Fibroblast of skin of abdomen (primary cell): ENCODE data around the gene CCDC13. TPM values are rescaled to one million over a fixed set of nuclear protein-coding genes. Genes with fewer than 3 reads are reported as not detected.
"Not testable (repeated sequence)": the region's sequence is repeated elsewhere in the genome, so short reads cannot be mapped to it uniquely, and the experiment has no call there.

Source experiments
- DNase-seq: peaks from one replicate; pipeline ENCODE4 v3.0.0-alpha.2; 2013
- polyA plus RNA-seq, 2 experiments: library from polyadenylated mRNA; unstranded; fragments of 120-200 nt; gene quantifications; one replicate each; pipeline ENCODE4 v1.2.1, GENCODE V29; 2013; ENCODE audit not compliant: insufficient read length in 2 of 2

CCDC13 gene, protein sequence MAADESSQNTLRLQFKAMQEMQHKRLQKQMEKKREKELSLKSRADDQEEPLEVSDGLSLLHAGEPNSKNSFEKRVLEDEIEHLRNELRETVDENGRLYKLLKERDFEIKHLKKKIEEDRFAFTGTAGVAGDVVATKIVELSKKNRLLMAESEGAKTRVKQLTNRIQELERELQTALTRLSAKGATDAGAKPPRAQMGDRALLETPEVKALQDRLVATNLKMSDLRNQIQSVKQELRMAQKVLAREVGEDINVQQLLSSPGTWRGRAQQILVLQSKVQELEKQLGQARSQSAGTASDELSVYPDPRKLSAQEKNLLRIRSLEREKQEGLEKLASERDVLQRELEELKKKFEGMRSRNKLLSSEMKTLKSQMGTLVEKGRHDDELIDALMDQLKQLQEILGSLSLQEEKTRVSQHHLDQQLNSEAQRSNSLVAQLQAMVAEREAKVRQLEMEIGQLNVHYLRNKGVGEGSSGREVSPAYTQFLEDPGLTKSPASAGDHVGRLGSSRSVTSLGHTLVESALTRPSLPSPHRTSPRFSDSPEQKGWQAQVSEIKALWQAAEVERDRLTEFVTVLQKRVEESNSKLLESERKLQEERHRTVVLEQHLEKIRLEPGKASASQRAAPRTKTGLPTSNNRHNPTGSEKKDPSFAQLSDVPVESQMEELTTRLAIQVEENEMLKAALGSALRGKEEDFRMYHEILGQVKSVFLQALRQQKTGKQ
- polyA plus RNA-seq (2013, experiment 1 of 2; ENCODE audit: insufficient read length): 0.37 TPM
- polyA plus RNA-seq (2013, experiment 2 of 2; ENCODE audit: insufficient read length): 0.32 TPM

GRCh38 chr3:42772670-42773408, at the start of gene CCDC13:
TSS of gene CCDC13 (minus strand) at chr3:42773253. CDS start at chr3:42758345, 14,908 bp downstream.
- peak; percentile 87 for DNase-seq

DNA sequence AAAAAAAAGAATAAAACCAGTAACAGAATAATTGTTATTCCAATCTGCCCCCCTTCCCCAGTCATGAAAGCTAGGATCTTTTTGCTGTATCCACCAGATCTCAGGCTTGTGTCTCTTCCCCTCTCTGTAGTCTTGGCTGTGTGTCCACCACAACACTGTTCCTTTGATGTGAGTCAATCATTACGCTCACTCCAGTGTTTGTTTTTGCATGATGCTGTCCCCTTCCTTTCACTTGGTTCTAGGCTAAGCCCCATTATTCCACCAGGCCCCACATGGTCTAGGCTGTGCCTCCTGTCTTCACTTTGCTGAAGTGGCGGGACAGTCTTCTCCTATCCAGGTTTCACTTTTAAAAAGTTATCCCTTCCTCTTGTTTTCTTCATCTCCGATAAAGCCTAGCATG, 49.8 kb upstream of the CCDC13 start:
- no peak for DNase-seq

- no peak for DNase-seq
These were observed 47.6 kb upstream of the CCDC13 start for GRCh38 chr3:42820746-42821051.

DNA sequence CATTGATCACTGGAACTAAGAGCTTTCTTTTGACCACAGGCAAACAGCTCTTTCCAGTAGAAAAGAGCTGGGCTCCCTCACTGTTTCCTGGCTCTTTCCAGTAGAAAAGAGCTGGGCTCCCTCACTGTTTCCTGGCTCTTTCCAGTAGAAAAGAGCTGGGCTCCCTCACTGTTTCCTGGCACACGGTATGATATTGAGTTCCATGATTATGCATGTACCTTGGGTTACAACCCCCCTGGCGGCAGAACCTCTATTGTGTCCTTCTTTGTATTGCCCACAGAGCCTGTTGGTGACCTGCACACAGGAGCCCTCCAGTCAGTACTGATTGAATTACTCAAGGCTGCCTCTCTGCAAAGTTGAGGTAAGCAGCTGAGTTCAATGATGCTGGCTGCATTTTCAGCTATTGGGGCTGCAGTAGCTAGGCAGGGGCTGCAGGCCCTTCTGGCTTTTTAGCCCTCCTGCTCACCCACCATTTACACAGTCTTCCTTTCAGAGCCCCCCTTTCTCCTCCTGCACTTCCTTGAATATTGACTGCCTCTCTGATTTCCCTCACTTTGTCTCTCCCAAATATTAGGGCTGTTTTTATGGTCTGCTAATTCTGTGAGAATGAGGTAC, 46.4 kb upstream of the CCDC13 start:
- DNase-seq: no peak

DNA sequence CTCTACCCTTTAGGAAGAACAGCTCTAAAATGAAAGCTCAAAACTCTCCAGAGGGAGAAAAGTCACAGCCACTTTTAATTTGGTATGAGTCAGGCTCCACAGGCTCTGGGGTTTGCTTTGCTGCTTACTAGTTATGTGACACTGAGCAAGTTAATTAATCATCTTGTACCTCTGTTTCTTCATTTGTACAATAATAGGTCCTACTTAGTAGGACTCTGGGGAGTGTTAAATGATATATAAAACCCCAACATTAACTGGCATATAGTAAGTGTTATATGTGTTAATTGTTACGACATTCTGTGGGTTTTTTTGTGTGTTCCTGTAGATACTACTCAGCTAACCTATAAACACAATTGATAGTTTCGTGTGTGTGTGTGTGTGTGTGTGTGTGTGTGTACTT, 42.8 kb upstream of the CCDC13 start:
- no peak for DNase-seq

DNA sequence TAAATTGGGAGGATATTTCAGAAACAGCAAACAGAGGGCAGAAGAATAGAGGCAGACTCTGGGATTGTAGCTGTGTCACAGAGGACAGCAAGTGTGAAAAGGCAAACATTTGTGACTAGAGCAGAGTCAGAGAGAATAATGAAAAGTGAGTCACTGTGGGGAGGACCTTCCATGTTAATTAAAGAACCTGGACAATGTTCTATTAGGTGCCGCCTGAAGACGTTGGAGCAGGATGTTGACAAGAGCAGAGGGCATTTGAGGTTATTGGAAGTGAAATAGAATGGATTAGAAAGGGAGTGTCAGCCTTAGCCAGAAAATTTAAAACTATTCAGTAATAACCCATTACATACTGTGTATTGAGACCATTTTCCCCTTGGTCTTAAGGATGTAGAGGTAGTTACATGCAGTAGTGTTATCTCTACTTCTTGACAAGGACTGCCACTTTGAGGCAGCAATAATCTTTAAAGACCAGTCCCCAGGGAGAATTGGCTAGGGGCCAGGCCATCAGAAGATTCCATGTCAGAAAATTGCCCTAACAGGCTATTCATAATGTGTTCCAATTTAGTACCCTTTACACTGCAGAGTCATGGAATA, 42.0 kb upstream of the CCDC13 start:
- no peak for DNase-seq

DNA sequence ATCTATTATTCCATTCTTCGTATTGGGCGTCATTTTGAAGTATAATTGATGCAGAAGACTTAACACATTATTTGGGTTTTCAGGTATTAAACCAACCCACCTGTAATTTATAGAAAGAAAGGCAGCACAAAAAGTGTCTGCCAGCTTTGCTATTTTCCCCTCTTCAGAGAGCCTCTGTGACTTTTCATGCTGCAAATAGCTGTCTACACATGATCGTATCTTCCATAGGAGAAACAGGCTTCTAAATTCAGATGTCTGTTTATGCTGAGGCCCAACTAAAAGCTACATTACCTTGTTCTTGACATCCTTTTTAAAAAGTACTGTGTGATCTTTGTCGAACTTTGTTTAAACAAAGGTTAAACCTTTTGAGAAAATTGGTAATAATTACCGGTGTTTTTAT, 41.2 kb upstream of the CCDC13 start:
- no peak for DNase-seq

DNA sequence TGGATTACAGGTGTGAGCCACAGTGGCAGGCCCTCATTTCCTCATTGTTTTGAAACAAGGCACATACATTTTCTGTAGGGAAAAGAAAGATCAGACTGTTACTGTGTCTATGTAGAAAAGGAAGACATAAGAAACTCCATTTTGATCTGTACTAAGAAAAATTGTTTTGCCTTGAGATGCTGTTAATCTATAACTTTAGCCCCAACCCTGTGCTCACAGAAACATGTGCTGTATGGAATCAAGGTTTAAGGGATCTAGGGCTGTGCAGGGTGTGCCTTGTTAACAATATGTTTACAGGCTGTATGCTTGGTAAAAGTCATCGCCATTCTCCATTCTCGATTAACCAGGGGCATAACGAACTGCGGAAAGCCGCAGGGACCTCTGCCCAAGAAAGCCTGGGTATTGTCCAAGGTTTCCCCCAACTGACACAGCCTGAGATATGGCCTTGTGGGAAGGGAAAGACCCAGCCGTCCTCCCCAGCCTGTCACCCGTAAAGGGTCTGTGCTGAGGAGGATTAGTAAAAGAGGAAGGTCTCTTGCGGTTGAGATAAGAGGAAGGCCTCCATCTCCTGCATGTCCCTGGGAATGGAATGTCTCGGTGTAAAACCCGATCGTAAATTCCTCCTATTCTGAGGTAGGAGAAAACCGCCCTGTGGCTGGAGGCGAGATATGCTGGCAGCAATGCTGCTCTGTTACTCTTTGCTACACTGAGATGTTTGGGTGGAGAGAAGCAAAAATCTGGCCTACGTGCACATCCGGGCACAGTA, 38.2 kb upstream of the CCDC13 start:
- DNase-seq: not testable (repeated sequence)

DNA sequence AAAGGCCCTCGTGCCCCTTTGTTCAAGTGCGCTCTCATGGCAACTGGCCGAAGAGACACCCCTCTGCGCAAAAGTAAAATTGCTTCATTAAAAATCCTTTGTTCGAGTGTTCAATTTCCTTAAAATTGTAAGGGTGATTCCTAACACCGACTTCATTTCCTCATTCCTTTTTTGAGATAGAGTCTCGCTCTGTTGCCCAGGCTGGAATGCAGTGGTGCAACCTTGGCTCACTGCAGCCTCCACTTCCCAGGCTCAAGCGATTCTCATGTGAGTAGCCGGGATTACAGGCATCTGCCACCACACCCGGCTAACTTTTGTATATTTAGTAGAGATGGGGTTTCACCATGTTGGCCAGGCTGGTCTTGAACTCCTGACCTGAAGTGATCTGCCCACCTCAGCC, 37.7 kb upstream of the CCDC13 start:
- not testable (repeated sequence) for DNase-seq

DNA sequence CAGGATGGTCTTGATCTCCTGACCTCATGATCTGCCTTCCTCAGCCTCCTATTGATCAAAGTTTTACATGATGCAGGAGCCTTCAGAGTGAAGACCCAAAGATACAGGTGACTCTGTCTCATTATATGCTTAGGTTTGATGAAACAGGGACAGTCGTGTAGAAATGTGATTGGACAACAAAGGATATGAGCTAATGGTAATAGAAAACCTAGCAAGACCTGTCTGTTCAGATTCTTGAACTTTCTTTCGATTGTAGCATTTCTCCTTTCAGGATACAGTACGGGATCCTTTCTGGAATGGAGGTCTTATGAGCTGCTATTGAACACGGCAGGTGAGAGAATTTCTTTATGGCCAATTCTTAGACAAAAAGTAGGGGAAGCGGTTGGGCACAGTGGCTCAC, 36.1 kb upstream of the CCDC13 start, which contains the start of gene ACKR2:
ACKR2 (plus strand) TSS at position 244 of the 400 bp plus-strand sequence. CDS start 55,058 bp downstream, outside the sequence.
- no peak for DNase-seq

DNA sequence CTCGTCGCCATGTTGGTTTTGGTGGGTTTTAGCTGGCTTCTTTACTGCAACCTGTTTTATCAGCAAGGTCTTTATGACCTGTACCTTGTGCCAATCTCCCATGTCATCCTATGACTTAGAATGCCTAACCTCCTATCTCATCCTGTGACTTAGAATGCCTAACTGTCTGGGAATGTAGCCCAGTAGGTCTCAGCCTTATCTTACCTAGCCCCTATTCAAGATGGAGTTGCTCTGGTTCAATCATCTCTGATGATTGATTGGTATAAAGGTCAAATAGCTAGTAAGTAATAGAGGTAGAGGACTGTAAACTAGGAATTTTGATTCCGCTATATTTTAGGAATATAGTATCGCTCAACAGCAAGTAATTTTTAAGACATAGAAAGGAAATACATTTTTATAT, 34.9 kb upstream of the CCDC13 start:
- DNase-seq: no peak

DNA sequence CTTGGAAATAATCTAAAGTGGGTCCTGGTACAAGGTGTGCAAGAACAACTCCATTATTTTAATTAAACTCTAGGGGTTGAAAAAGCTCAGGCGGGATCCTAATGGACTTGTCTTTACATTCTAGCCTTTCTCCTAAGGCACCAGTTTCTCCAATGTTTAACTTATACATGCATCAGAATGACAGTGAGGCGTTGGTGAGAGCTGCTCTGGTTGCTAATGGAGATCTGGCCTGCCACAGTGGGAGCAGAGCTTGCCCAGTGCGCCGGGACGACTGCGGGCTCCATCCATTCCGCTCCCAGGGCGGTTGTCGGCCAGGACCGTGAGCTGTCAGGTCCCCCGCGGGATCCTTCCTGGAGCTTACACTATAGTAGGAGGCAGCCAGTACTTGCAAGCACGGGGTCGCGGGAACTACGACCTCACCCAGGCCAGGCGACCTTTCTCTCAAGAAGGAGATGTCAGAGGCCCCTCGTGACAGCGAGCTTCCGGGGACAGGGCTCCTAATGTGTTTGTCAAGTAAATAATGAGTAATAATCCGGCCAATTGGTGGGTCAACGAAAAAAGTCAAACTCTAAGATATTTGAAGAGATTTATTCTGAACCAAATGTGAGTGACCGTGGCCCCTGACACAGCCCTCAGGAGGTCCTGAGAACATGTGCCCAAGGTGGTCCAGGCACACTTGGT, 32.2 kb upstream of the CCDC13 start:
- DNase-seq: no peak

- DNase-seq: no peak
These were observed 31.7 kb upstream of the CCDC13 start for GRCh38 chr3:42804831-42805132.

DNA sequence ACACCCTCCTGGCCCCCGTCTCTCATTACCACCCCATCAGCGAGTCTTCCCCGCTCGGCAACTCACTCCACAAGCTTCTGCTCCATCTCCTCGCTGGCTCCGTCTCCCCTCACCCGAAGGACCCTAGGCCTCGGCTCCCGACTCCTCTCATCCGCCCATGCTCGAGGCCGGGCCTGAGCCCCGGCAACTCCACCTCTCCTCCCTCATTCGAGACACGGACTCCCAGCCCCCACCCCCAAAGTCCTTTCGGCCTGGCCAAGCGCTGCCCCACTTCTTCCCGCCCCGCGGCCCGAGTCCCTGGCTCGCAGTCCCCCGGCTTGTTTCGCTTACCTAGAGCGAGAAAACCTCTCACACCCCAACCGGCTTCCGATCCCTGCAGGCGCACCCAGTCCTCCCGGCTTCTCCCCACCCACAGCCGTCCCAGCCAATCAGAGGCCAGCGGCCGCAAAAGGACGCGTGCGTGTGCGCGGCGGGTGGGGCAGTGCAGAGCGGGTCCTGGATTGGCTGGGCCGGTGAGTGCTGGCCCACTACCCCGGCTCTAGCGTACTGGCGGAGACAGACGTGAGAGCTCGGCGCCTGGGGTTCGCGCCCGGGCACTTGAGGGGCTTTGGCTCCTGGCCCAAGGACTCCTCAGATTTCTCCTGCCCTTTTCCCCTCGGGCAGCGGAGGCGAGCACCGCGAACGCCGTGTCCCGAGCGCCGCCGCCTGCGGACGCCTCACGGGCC, 31.2 kb upstream of the CCDC13 start, which contains the start of gene HIGD1A:
HIGD1A (minus strand) TSS at position 385 of the 725 bp plus-strand sequence. CDS start 10,237 bp downstream, outside the sequence.
- peak; percentile 94 for DNase-seq

DNA sequence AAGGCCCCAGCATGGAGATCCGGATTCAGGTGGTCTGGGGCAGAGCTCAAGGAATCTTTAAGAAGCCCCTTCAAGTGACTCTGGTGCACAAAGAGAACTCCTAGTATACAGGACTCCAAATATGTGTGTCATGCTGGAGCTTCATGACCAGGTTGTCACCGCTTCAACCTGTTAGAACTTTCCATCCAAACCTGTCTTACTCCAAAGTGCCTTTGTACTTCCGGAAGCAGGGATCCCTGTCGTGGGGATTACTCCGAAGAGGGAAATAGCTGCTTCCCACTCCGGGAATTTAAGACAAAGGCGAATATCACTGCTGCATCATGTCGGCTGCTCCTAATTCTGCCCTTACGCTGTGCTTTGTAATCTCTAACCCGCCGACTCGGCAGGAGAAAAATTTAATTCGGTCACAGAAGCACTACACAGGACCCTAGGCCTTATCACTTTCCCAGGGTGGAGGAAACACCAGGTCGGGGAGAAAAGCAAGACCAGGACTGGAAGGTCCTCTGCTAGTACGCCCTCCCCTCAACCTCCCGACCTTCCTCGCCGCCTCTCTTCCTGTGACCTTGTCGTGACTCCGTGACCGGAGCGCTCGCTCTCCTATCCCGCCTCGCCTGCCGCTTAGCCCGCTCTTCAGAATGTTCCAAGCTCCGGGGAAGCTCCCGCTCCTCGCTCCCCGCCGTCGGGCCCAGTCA, 30.5 kb upstream of the CCDC13 start:
- no peak for DNase-seq

GRCh38 chr3:42802876-42803413, 29.9 kb upstream of the CCDC13 start:
- DNase-seq: no peak

DNA sequence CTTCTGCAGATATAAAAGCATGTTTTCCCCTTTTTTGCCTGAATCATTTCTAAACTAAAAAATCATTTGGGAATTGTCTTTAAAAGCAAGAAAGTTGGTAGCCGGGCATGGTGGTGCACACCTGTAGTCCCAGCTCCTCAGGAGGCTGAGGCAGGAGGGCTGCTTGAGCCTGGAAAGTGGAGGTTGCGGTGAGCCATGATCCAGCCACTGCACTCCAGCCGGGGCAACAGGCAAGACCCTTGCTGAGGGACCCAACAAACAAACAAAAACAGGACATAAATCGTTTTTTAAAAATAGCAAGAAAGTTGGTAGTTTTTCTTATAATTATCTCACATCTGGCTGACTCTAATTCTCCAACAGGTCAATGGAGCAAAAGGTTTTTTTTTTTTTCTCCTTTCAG, 28.7 kb upstream of the CCDC13 start:
- DNase-seq: no peak

DNA sequence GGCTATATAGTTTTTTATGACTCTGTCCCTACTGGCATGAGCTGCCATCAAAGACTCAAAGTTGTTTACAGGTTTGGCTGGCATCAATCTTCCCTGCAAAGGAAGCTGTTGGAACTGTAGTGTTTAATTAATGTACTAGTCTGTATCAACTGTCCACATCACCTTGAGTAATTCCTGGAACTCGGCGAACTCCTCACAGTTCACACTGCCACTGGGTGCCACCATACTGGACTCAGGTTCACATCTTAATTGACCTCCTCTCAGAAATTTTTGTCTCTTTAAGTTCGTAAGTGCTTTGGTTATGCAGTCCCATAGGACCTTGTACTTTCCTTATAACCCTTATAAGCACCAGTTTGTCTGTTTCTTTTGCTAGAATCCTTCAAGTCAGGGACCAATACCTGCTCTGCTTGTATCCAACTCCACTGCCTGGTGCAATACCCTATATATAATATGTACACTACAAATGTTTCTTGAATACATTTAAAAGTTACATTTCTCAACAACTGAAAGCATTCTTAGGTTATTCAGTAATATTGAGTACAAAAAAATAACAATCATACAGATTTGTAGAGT, 28.1 kb upstream of the CCDC13 start:
- no peak for DNase-seq

- no peak for DNase-seq
These were observed 27.2 kb upstream of the CCDC13 start for GRCh38 chr3:42800251-42800650.
